Pancreas (tissue), 10 donors: ENCODE measurements around the gene STARD3. TPM values are rescaled to one million over a fixed set of nuclear protein-coding genes. Genes with fewer than 3 reads are reported as not detected.
A peak's percentile ranks its signal among the peaks of the same experiment; 100 is the strongest.

Experiments used
- ATAC-seq, 4 donors: fragments of 200-7000 bp; cut with Tn5 transposase; one replicate each; pipeline versions ENCODE4 v1.8.0 to v1.9.1; 2020; ENCODE audit warnings: mild to moderate bottlenecking in 4 of 4, moderate library complexity in 4 of 4
- DNase-seq, 6 donors: peaks; one replicate each; pipeline ENCODE4 v3.0.0-alpha.2; 2020
- FAIRE-seq: peaks from 2 replicates; lab custom pipeline; 2012; peaks lifted over from hg19 to GRCh38; lab: Jason Lieb, UNC
- H3K27ac ChIP-seq, 4 donors: fragments of 200-600 bp; sonication (generic); 1 replicate in 3 of 4; 2 replicates in 1 of 4; pipeline versions ENCODE4 v1.5.0 to v1.8.0; 2020
- H3K27me3 ChIP-seq, 4 donors: fragments of 200-600 bp; one replicate each; pipeline ENCODE4 v1.8.0; 2021
- H3K36me3 ChIP-seq, 3 donors: fragments of 200-600 bp; sonication (generic) in 1 of 3; one replicate each; pipeline versions ENCODE4 v1.5.0 to v1.8.0; 2020 to 2021
- H3K4me1 ChIP-seq, 3 donors: fragments of 200-600 bp; one replicate each; pipeline ENCODE4 v1.8.0; 2021
- H3K4me3 ChIP-seq, 4 donors: fragments of 200-600 bp; sonication (generic) in 2 of 4; one replicate each; pipeline versions ENCODE4 v1.5.0 to v1.8.0; 2020 to 2021
- H3K9me3 ChIP-seq, 4 donors: fragments of 200-600 bp; one replicate each; pipeline ENCODE4 v1.8.0; 2021
- CTCF ChIP-seq, 4 donors: fragments of 200-600 bp; sonication (generic) in 3 of 4; IDR thresholded peaks; one replicate each; pipeline versions ENCODE4 v1.5.0 to v1.8.0; 2021; ENCODE audit warnings: antibody characterized with exemption in 4 of 4
- WGBS, 2 donors: extraction: QIAGEN DNeasy Blood & Tissue Kit; methylation state at CpG; one replicate each; pipeline ENCODE4 v1.1.7; 2013; 5-methylcytosine and 5-hydroxymethylcytosine counted together
- intact Hi-C, 3 donors: fragments of 100-400 bp; cut with DNase I; formaldehyde crosslinking; loops; one replicate each; pipeline versions ENCODE4 v1.11.1 to v1.14.2; 2022
- polyA plus RNA-seq, 2 donors: library from polyadenylated mRNA; stranded (reverse); fragments of 200-250 nt; gene quantifications; one replicate each; pipeline ENCODE4 v1.2.3, GENCODE V29; 2013
- total RNA-seq, 6 donors: library from RNA; stranded (reverse); fragmentation: NEBNext Ultra II Directional in 4 of 6; extraction: Animal tissue kit (Norgen Biotek cat#: 25700) in 4 of 6; gene quantifications; one replicate each; pipeline versions ENCODE4 v1.2.1 to v1.2.4, GENCODE V29; 2021 to 2023
- donor health status: healthy with polysubstance abuse.
- donor health status: DM: no; HTN: no; CAD: no; lungs with moderate emphysema.
- donor health status: DM: no; HTN: no; CAD: no.
- donor health status: control.
- donor health status: control.
- donor health status: Bipolar disorder and iron deficiency.
- donor health status: DM: yes; HTN: yes; CAD: no.
- donor health status: DM: no; HTN: no; CAD: no.
- donor health status: DM: no; HTN: no; CAD: no.
- donor health status: DM: yes; HTN: yes; CAD: no.

STARD3 gene
- total and polyA plus RNA-seq, 8 donors: 24.4 to 73.8 (median 29.9) TPM

GRCh38 chr17:39665642-39666224 lies 28.8 kb downstream of the STARD3 start:
- FAIRE-seq (no peak), DNase-seq (peak in 1 of 6 donors; percentile 15), ATAC-seq (peak; percentile 5 to 31 (median 8))
- intact Hi-C loops: no loop called here
- Histone ChIP-seq H3K27me3 (no peaks in the 10 kb centered on the region), H3K36me3 (peaks cover 0 to 4% (median 0%) of the 10 kb centered on the region in 3 donors), H3K4me3 (no peak overlapping the region), H3K4me1 (peaks cover 0 to 5% (median 0%) of the 10 kb centered on the region in 3 donors), H3K9me3 (no peaks in the 10 kb centered on the region), H3K27ac (no peak overlapping the region)
- 38 to 49% methylated on average over 14 to 17 of the region's 17 CpGs for whole genome bisulfite sequencing, 2 donors
- no peak for TF ChIP-seq CTCF (IDR thresholded peaks at IDR 0.05)

GRCh38 chr17:39666231-39666600 lies 29.3 kb downstream of the STARD3 start:
- DNase-seq (no peak), FAIRE-seq (no peak)
- intact Hi-C loops: no loop called here

GRCh38 chr17:39666601-39667261 lies 29.8 kb downstream of the STARD3 start:
- no peak overlapping the region for H3K27ac ChIP-seq
- DNase-seq (peak in 1 of 6 donors; percentile 14), ATAC-seq (no peak), FAIRE-seq (no peak)
- H3K9me3 ChIP-seq: no peaks in the 10 kb centered on the region
- 48 to 54% methylated on average over 11 of the region's 11 CpGs for WGBS, 2 donors
- no peaks in the 10 kb centered on the region for H3K36me3 ChIP-seq
- no peak overlapping the region for H3K4me3 ChIP-seq
- peaks cover 0 to 5% (median 0%) of the 10 kb centered on the region in 3 donors for H3K4me1 ChIP-seq
- intact Hi-C loops: no loop called here
- peaks cover 0 to 4% (median 0%) of the 10 kb centered on the region in 4 donors for H3K27me3 ChIP-seq
- no peak for TF ChIP-seq CTCF (IDR thresholded peaks at IDR 0.05)

More at GRCh38 chr17:39666231-39666600, 29.3 kb downstream of the STARD3 start:
- no peak overlapping the region for H3K27ac ChIP-seq
- H3K27me3 ChIP-seq: peaks cover 0 to 3% (median 0%) of the 10 kb centered on the region in 4 donors
- TF ChIP-seq CTCF (IDR thresholded peaks at IDR 0.05): no peak
- no peaks in the 10 kb centered on the region for H3K9me3 ChIP-seq
- peaks cover 0 to 5% (median 0%) of the 10 kb centered on the region in 3 donors for H3K4me1 ChIP-seq
- no peak overlapping the region for H3K4me3 ChIP-seq
- ATAC-seq: no peak
- H3K36me3 ChIP-seq: no peaks in the 10 kb centered on the region
- WGBS, 2 donors: 38 to 51% methylated on average over 2 of the region's 2 CpGs

- Histone ChIP-seq H3K4me3 (no peak overlapping the region), H3K27me3 (peaks cover 0 to 4% (median 0%) of the 10 kb centered on the region in 4 donors), H3K9me3 (no peaks in the 10 kb centered on the region), H3K36me3 (no peaks in the 10 kb centered on the region), H3K4me1 (peaks cover 0 to 5% (median 0%) of the 10 kb centered on the region in 3 donors), H3K27ac (no peak overlapping the region)
- DNase-seq: peak in 2 of 6 donors; percentile 18 to 75
- WGBS, 2 donors: 23% methylated on average over 36 to 49 of the region's 49 CpGs
- no peak for FAIRE-seq
- intact Hi-C loops: no loop called here
- no peak for TF ChIP-seq CTCF (IDR thresholded peaks at IDR 0.05)
- peak in 2 of 4 donors; percentile 17 to 21 for ATAC-seq
These were observed 30.5 kb downstream of the STARD3 start for GRCh38 chr17:39667262-39667944.
